Measurements from ENCODE around the gene FLVCR2.
A peak's percentile ranks its signal among the peaks of the same experiment; 100 is the strongest.

Gene FLVCR2

GRCh38 chr14:75654127-75654732, 75.8 kb downstream of the FLVCR2 start:
- no peak overlapping the region for H3K4me3 ChIP-seq (replicated peaks; ENCODE audit: low read depth, low read length)
- DNase-seq (ENCODE audit: extremely low read depth, insufficient read length), result no peak
- peak; percentile 96 for TF ChIP-seq CTCF (IDR thresholded peaks at IDR 0.05; ENCODE audit: insufficient read depth, low read length, poor library complexity, severe bottlenecking)
- peaks cover 22% of the 10 kb centered on the region for H3K36me3 ChIP-seq (ENCODE audit: control insufficient read depth, insufficient read depth, low read length)
- no peaks in the 10 kb centered on the region for H3K27me3 ChIP-seq (replicated peaks; ENCODE audit: control insufficient read depth, insufficient read depth, low read length)

GRCh38 chr14:75655235-75655634, 76.8 kb downstream of the FLVCR2 start:
- DNase-seq (ENCODE audit: extremely low read depth, insufficient read length), result no peak
- no peaks in the 10 kb centered on the region for H3K27me3 ChIP-seq (replicated peaks; ENCODE audit: control insufficient read depth, insufficient read depth, low read length)
- peaks cover 22% of the 10 kb centered on the region for H3K36me3 ChIP-seq (ENCODE audit: control insufficient read depth, insufficient read depth, low read length)
- TF ChIP-seq CTCF (IDR thresholded peaks at IDR 0.05; ENCODE audit: insufficient read depth, low read length, poor library complexity, severe bottlenecking), result no peak
- no peak overlapping the region for H3K4me3 ChIP-seq (replicated peaks; ENCODE audit: low read depth, low read length)

- Histone ChIP-seq H3K4me3 (replicated peaks; ENCODE audit: low read depth, low read length) (no peak overlapping the region), H3K36me3 (ENCODE audit: control insufficient read depth, insufficient read depth, low read length) (peaks cover 8% of the 10 kb centered on the region), H3K27me3 (replicated peaks; ENCODE audit: control insufficient read depth, insufficient read depth, low read length) (no peaks in the 10 kb centered on the region)
- TF ChIP-seq CTCF (IDR thresholded peaks at IDR 0.05; ENCODE audit: insufficient read depth, low read length, poor library complexity, severe bottlenecking), result no peak
- no peak for DNase-seq (ENCODE audit: extremely low read depth, insufficient read length)
Observed at GRCh38 chr14:75657331-75657730, 78.9 kb downstream of the FLVCR2 start.

GRCh38 chr14:75658957-75659356, 80.5 kb downstream of the FLVCR2 start:
- Histone ChIP-seq H3K4me3 (replicated peaks; ENCODE audit: low read depth, low read length) (no peak overlapping the region), H3K36me3 (ENCODE audit: control insufficient read depth, insufficient read depth, low read length) (peaks cover 6% of the 10 kb centered on the region; the same call in 1 of the 2 replicates), H3K27me3 (replicated peaks; ENCODE audit: control insufficient read depth, insufficient read depth, low read length) (no peaks in the 10 kb centered on the region)
- no peak for DNase-seq (ENCODE audit: extremely low read depth, insufficient read length)
- TF ChIP-seq CTCF (IDR thresholded peaks at IDR 0.05; ENCODE audit: insufficient read depth, low read length, poor library complexity, severe bottlenecking), result no peak

GRCh38 chr14:75660238-75660629, 81.8 kb downstream of the FLVCR2 start:
- Histone ChIP-seq H3K36me3 (ENCODE audit: control insufficient read depth, insufficient read depth, low read length) (peaks cover 6% of the 10 kb centered on the region; the same call in 1 of the 2 replicates), H3K4me3 (replicated peaks; ENCODE audit: low read depth, low read length) (peak overlapping the region; percentile 94), H3K27me3 (replicated peaks; ENCODE audit: control insufficient read depth, insufficient read depth, low read length) (no peaks in the 10 kb centered on the region)
- no peak for TF ChIP-seq CTCF (IDR thresholded peaks at IDR 0.05; ENCODE audit: insufficient read depth, low read length, poor library complexity, severe bottlenecking)
- no peak for DNase-seq (ENCODE audit: extremely low read depth, insufficient read length)

All from GM06990 (cell line).